NCI-H146 treated with DMSO at 0.1 percent for 48 hours (cell line): Measurements from ENCODE around the gene KCNAB1.
"Not testable (repeated sequence)": the region's sequence is repeated elsewhere in the genome, so short reads cannot be mapped to it uniquely, and the experiment has no call there.

ENCODE experiments used
- DNase-seq: peaks from one replicate; lab custom pipeline; 2025; ENCODE audit not compliant: unreplicated experiment; lab: John Stamatoyannopoulos, UW

Gene KCNAB1

GRCh38 chr3:156137397-156137796 is 17.0 kb downstream of the KCNAB1 start:
- DNase-seq, result not testable (repeated sequence)

GRCh38 chr3:156140001-156140595 is 19.7 kb downstream of the KCNAB1 start:
- no peak for DNase-seq

- no peak for DNase-seq
These were observed 22.3 kb downstream of the KCNAB1 start for GRCh38 chr3:156142702-156143101.

- no peak for DNase-seq
These were observed 22.8 kb downstream of the KCNAB1 start for GRCh38 chr3:156143136-156143535.

- DNase-seq, result no peak
These were observed 23.7 kb downstream of the KCNAB1 start for GRCh38 chr3:156144060-156144459.

- no peak for DNase-seq
These were observed 25.5 kb downstream of the KCNAB1 start for GRCh38 chr3:156145866-156146265.

- no peak for DNase-seq
These were observed 28.1 kb downstream of the KCNAB1 start for GRCh38 chr3:156148345-156148945.

- no peak for DNase-seq
These were observed 28.6 kb downstream of the KCNAB1 start for GRCh38 chr3:156148946-156149381.

GRCh38 chr3:156149876-156150275 is 29.5 kb downstream of the KCNAB1 start:
- no peak for DNase-seq

- DNase-seq, result peak; percentile 59
These were observed 30.2 kb downstream of the KCNAB1 start for GRCh38 chr3:156150434-156151066.

- peak; percentile 41 for DNase-seq
These were observed 31.5 kb downstream of the KCNAB1 start for GRCh38 chr3:156151824-156152428.

- no peak for DNase-seq
These were observed 38.4 kb downstream of the KCNAB1 start for GRCh38 chr3:156158656-156159295.

- DNase-seq, result no peak
These were observed 40.3 kb downstream of the KCNAB1 start for GRCh38 chr3:156160647-156161046.

- DNase-seq, result peak; percentile 16
These were observed 40.8 kb downstream of the KCNAB1 start for GRCh38 chr3:156161172-156161571.

GRCh38 chr3:156163848-156164247 is 43.5 kb downstream of the KCNAB1 start:
- no peak for DNase-seq

GRCh38 chr3:156166808-156167207 is 46.4 kb downstream of the KCNAB1 start:
- no peak for DNase-seq

GRCh38 chr3:156170571-156170970 is 50.2 kb downstream of the KCNAB1 start:
- no peak for DNase-seq

GRCh38 chr3:156171281-156172267 is 51.2 kb downstream of the KCNAB1 start:
- no peak for DNase-seq

- no peak for DNase-seq
These were observed 52.2 kb downstream of the KCNAB1 start for GRCh38 chr3:156172536-156172935.

- no peak for DNase-seq
These were observed 54.0 kb downstream of the KCNAB1 start for GRCh38 chr3:156174229-156174847.
